Renal cortical epithelial cell (primary cell): Measurements from ENCODE around the gene ZACN. TPM values are rescaled to one million over a fixed set of nuclear protein-coding genes. Genes with fewer than 3 reads are reported as not detected.

ENCODE experiments used
- DNase-seq: peaks from one replicate; pipeline ENCODE4 v3.0.0-alpha.2; 2011; ENCODE audit warnings: low read depth
- total RNA-seq: library from RNA; depleted of rRNA; stranded (reverse); fragments of >200 nt; gene quantifications from 2 replicates; pipeline ENCODE4 v1.2.3, GENCODE V29; 2014

ZACN gene
- total RNA-seq, 1 donor from 2014 or later = not detected

- no peak for DNase-seq
Observed at GRCh38 chr17:76081295-76082210, 2.6 kb downstream of the ZACN start.

GRCh38 chr17:76082326-76083251, 3.6 kb downstream of the ZACN start:
- no peak for DNase-seq

- no peak for DNase-seq
Observed at GRCh38 chr17:76083536-76084182, 4.7 kb downstream of the ZACN start.

GRCh38 chr17:76085066-76085730, 6.2 kb downstream of the ZACN start:
- no peak for DNase-seq

- DNase-seq = no peak
Observed at GRCh38 chr17:76085731-76086366, 6.9 kb downstream of the ZACN start.

GRCh38 chr17:76086384-76086783, 7.4 kb downstream of the ZACN start:
- no peak for DNase-seq

GRCh38 chr17:76087531-76087930, 8.5 kb downstream of the ZACN start:
- DNase-seq = no peak

- DNase-seq = no peak
Observed at GRCh38 chr17:76088041-76088867, 9.3 kb downstream of the ZACN start.

GRCh38 chr17:76088868-76089576, 10.0 kb downstream of the ZACN start:
- DNase-seq = no peak

GRCh38 chr17:76089680-76090516, 10.9 kb downstream of the ZACN start:
- no peak for DNase-seq

GRCh38 chr17:76090517-76091129, 11.6 kb downstream of the ZACN start:
- DNase-seq = no peak

- no peak for DNase-seq
Observed at GRCh38 chr17:76091526-76092286, 12.7 kb downstream of the ZACN start.

- no peak for DNase-seq
Observed at GRCh38 chr17:76092526-76093413, 13.8 kb downstream of the ZACN start.

- no peak for DNase-seq
Observed at GRCh38 chr17:76094046-76094445, 15.1 kb downstream of the ZACN start.

GRCh38 chr17:76095943-76096342, 17.0 kb downstream of the ZACN start:
- no peak for DNase-seq

GRCh38 chr17:76097716-76098295, 18.8 kb downstream of the ZACN start:
- no peak for DNase-seq
